Inflammatory macrophage treated with lipopolysaccharide for 1 hour (primary cell): ENCODE results near the gene DCAF17.
"Not testable (repeated sequence)": the region's sequence is repeated elsewhere in the genome, so short reads cannot be mapped to it uniquely, and the experiment has no call there.

Source experiments
- DNase-seq, 2 donors: peaks; one replicate each; pipeline ENCODE4 v3.0.0-alpha.2; 2020 to 2022

The DCAF17 gene

DNA sequence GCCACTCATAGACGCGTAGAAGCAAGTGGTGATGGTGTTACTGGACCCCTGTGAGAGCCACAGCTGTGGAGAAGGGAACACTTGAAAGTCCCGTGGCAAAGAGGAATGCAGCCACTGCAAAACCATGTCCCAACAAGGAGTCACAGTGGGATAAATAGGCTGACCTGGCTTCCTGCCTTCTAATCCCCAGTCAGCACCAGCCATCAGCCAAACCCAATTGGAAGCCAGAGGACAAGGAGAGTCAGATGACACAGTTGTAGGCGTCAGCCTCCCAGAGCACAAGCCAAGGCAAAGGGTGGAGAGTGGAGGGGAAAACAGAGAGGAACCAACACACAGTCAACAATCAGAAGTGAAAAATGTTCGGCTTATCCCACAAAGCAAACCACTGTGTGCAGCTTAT is 82.8 kb downstream of the DCAF17 start:
- DNase-seq = no peak

GRCh38 chr2:171520471-171520870 is 86.4 kb downstream of the DCAF17 start:
- no peak for DNase-seq

DNA sequence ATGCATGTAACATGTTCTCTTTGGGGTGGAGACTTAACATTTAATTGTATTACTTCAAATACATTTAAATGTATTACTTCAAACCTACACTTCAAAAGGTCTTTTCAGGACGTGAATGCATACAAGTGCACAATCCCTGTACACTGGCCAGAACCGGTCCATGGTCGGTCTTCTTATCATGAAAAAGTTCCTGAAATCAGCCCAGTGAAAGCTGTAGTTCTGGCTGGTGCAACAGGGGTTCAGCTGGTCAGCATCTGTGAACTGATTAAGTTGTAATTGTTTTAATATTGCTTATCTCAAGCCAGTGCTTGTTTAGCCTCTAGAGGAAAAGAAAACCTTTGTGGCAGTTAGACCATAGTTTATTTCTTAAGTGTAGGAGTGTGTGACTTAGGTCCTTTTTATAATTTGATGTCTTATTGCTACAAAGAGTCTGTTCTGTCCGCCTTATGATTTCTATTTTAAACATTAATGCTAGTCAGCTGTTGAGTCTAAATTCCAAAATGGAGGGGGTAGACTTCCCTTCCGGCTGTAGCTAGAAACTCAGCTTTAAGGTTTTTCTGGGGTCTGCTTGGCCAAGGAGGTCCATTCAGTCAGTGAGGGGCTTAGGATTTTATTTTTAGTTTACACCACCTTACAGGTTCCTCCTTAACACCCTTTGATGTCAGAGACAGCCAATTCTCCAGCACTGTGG is 87.5 kb downstream of the DCAF17 start:
- no peak for DNase-seq

GRCh38 chr2:171522052-171522787 is 88.2 kb downstream of the DCAF17 start, which contains the start of gene CYBRD1:
TSS of gene CYBRD1 (plus strand) at chr2:171522474. CDS start at chr2:171522546, 72 bp downstream.
- DNase-seq = peak; percentile 49 to 54

GRCh38 chr2:171522788-171523087 is 88.7 kb downstream of the DCAF17 start:
- DNase-seq = no peak

DNA sequence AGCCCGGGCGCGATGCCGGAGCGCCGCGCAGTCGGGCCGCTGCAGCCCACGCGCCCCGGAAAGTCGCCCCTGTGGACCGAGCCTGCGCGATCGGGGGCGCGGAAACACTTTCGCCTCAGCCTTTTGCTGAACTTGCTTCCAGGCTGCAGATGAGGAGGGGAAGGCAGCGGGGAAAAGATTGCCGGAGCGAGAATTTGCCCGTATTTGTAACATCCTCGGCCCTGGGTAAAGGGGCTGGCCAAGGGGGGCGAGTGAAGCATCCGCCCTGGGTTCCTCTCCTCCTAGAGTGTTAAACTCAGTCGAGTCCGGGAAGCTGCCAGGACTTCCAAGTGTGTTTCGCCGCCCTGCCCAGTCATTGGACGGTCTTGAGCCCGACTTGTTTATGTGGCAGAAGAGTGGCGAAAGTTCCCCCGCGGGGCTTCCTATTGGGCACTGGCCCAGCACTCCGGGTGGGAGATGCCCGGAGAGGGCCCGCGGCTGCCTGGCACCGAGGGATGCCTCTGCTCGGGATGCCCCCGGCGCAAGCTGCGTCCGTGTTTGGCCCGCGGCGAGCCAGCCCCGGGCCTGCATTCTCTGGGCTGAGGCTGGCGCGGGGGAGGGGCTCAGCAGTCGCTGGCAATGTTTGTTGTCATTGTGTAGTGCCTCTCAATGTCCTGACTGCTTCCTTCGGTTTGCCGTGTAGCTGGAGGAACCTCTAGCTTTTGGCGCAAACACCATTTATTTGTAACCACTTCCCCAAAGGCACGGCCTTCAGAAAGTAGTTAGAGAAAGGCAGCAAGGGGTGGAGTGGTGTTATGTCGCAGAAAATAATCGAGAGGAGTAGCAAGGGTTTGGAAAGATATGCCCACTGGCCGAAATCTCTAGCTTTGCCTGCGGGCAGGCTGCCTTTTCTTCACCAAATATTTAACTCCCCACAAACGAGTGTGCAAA is 89.3 kb downstream of the DCAF17 start:
- DNase-seq = peak; percentile 61 to 64

GRCh38 chr2:171524018-171524401 is 90.0 kb downstream of the DCAF17 start:
- DNase-seq = no peak

DNA sequence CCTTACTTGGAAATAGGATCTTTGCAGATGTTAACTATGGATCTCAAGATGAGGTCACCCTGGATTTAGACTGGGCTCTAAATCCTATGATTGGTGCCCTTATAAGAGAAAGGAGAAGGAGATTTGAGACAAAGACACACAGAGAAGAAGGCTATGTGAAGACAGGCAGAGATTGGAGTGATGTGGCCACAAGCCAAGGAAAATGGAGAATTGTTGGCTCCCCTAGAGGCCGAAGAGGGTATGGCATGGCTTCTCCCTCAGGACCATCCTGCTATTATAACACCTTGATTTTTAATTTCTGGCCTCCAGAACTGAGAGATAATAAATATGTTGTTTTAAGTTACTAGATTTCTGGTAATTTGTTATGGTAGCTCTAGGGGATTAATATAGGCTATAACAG is 95.9 kb downstream of the DCAF17 start:
- peak in 1 of 2 donors; percentile 28 for DNase-seq

DNA sequence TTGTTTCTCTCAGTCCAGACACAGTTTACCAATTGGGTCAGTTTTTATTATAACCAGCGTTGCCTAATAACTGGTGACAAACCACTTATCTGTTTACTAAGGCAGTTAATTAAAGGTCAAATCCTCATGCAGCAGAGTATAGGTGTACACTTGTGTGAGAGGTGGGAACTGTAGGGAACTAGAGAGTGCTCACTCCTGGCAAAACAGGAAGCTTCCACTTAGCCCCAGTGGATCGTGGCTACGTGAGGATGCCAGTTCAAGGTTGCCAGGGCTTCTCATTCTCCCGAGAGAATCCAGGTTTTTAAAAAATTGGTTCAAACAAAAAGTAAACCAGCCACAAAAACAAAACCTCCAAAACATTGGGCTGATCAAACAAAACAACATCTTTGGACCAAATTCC is 96.4 kb downstream of the DCAF17 start:
- DNase-seq = no peak

DNA sequence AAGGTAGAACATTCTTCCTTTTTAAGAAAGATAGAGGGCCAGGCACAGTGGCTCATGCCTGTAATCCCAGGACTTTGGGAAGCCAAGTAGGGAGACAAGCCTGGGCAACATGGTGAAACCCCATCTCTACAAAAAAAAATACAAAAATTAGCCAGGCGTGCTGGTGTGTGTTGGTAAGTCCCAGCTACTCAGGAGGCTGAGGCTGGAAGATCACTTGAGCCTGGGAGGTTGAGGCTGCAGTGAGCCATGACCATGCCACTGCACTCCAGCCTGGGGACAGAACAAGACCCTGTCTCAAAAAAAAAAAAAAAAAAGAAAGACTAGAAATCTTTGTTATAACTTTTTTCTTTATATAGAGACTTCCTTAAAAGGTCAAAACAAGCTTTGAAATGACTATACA is 96.8 kb downstream of the DCAF17 start:
- DNase-seq = not testable (repeated sequence)

DNA sequence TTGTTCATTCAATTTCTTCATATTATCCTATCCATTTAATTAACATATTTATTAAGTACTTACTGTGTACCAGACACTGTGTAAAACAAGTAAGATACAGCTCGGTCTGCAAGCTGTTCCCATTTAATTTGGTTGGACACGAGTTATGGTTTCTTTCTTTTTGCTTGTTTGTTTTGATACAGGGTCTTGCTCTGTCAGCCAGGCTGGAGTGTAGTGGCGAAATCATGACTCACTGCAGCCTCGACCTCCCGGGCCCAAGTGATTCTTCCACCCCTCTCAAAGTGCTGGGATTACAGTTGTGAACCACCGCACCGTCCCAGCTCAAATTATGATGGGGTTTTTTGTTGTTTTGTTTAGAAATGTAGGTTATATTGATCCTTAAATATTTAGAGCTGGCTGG is 97.3 kb downstream of the DCAF17 start:
- DNase-seq = no peak

GRCh38 chr2:171531836-171532450 is 97.9 kb downstream of the DCAF17 start:
- DNase-seq = no peak

GRCh38 chr2:171533331-171533730 is 99.3 kb downstream of the DCAF17 start:
- DNase-seq = no peak
